Testis (tissue), 2 donors: ENCODE data around the gene COL5A1.

Experiments used
- POLR2A ChIP-seq: fragments of 450-650 bp; IDR thresholded peaks from one replicate; pipeline ENCODE4 v1.6.1; 2017; ENCODE audit warnings: antibody characterized with exemption, mild to moderate bottlenecking, moderate library complexity
- TF ChIP-seq, protein P1 (sequence below), 3 experiments: fragments of 450-650 bp in 2 of 3; fragments of 200-600 bp in 1 of 3; sonication (generic) in 1 of 3; IDR thresholded peaks; one replicate each; pipeline ENCODE4 v1.5.1; 2016 to 2019; ENCODE audit warnings: antibody characterized with exemption in 3 of 3, mild to moderate bottlenecking in 2 of 3, moderate library complexity in 1 of 3

DNA sequence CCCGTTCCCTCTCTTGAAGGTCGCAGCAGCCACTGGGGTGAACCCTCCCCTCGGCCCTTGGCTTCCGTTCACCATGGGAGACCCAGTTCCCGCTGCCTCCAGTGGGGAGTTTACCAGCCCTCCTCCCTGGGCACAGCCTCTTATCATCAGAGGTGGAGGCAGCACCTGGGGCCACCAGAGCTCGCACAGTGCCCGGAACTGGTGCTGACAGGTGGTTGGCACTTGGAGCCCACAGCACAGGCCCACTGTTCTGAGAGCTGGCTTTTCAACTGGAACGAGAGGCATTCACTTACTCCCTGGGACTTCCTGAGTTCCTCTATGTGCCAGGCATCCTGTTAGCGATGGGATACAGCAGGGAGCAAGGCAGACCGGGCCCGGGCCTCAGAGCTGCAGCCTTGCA lies 132.2 kb downstream of the COL5A1 start:
- TF ChIP-seq, protein P1, sequence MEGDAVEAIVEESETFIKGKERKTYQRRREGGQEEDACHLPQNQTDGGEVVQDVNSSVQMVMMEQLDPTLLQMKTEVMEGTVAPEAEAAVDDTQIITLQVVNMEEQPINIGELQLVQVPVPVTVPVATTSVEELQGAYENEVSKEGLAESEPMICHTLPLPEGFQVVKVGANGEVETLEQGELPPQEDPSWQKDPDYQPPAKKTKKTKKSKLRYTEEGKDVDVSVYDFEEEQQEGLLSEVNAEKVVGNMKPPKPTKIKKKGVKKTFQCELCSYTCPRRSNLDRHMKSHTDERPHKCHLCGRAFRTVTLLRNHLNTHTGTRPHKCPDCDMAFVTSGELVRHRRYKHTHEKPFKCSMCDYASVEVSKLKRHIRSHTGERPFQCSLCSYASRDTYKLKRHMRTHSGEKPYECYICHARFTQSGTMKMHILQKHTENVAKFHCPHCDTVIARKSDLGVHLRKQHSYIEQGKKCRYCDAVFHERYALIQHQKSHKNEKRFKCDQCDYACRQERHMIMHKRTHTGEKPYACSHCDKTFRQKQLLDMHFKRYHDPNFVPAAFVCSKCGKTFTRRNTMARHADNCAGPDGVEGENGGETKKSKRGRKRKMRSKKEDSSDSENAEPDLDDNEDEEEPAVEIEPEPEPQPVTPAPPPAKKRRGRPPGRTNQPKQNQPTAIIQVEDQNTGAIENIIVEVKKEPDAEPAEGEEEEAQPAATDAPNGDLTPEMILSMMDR (IDR thresholded peaks at IDR 0.05), result no peak
- no peak for TF ChIP-seq POLR2A
